HG03460 (cell line): ENCODE measurements around the gene MAP3K14.

Experiments used
- ATAC-seq: cut with Tn5 transposase; IDR thresholded peaks from one replicate; pipeline ENCODE4 v1.9.1; 2021; ENCODE audit not compliant: unreplicated experiment

The MAP3K14 gene

DNA sequence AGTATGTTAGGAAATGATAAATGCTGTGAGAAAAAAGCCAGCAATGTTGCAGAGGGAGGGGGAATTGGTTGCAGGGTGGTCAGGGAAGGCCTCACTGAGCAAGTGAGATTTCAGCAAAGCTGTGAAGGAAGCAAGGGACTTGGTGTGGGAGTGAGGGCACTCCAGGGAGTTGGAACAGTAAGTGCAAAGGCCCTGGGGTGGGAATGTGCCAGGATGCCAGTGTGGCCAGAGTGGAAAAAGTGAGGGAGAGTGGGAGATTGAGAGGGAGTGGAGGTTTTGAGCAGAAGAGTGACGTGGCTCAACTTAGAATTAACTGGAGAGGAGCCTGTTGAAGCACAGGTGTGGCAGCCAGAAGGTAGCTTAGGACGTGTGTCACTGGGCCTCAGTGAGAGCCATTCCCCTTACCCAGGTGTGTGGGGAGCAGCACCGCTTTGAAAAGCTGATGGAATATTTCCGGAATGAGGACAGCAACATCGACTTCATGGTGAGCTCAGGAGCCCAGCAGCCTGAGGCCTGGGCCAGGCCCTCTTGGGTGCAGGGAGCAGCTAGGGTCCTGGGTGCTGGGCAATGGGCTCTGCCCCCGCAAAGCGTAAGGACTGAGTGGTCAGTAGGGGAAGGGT, 78.6 kb downstream of the MAP3K14 start:
- ATAC-seq = no peak

DNA sequence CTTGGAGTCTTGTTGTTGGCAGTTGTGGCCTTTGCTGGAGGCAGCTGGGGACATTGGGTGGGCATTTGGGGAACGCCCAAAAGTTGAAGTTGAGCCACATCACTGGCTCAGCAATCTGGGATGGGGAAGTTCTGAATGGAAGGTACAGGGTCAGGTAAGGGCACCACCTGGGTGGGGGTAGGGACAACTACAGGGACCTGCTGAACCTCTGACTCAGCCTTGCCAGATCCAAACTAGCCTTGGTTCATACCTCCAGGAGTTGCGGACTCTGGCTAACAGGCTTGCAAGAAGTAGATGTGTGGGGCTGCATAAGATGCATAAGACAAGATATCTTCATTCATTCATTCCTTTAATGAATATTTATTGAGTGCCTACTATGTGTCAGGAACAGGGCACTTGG, 79.1 kb downstream of the MAP3K14 start:
- ATAC-seq = no peak

DNA sequence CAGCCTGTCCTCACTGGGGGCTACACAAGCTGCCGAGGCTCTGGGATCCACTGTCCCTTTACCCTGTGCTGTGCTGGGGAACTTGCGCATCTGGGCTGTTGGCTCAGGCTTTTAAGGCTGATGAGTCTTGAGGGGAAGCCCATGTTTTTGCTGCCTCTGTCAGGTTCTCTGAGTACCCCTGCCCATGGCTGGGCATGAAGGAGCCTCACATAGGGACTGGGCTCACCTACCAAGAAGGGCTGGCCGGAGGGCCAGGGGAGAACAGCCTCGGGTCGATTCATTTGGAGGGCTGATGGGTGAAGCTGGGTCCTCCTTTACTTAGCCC, 80.6 kb downstream of the MAP3K14 start:
- no peak for ATAC-seq

DNA sequence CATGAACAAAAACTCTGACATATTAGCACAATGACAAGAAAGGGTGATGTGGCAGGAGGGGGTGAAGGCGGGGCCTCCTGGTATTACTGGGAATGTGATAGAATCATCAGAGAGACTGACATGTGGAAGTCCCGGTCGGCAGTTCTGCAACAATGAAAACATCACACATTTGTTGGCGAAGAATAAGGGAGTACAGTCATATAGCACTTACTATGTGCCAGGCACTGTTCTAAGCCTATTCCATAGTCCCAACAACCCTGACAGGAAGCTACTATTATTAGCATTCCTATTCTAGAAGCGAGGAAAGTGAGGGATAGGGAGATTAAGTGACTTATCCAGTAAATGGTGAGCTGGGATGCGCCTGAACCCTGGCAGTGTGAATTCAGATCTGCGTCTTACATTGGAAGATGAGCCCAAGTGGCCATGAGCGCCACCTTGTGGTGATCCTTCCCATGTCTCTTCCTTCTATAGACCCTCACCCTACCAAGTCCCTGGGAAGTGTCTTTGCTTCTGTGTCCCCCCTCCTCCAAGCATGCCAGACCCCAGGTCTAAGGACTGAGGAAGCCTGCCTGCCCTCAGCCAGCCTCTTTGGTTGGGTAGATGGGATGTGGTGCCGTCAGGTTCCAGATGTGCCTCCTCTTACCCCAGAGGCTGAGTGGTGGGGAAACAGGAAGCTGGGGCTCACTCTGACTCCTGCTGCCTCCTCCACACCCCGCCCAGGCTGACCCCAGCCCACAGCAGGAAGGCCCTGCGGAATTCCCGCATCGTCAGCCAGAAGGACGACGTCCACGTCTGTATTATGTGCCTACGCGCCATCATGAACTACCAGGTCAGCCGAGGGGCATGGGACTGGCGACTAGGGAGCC, 81.2 kb downstream of the MAP3K14 start:
- no peak for ATAC-seq

DNA sequence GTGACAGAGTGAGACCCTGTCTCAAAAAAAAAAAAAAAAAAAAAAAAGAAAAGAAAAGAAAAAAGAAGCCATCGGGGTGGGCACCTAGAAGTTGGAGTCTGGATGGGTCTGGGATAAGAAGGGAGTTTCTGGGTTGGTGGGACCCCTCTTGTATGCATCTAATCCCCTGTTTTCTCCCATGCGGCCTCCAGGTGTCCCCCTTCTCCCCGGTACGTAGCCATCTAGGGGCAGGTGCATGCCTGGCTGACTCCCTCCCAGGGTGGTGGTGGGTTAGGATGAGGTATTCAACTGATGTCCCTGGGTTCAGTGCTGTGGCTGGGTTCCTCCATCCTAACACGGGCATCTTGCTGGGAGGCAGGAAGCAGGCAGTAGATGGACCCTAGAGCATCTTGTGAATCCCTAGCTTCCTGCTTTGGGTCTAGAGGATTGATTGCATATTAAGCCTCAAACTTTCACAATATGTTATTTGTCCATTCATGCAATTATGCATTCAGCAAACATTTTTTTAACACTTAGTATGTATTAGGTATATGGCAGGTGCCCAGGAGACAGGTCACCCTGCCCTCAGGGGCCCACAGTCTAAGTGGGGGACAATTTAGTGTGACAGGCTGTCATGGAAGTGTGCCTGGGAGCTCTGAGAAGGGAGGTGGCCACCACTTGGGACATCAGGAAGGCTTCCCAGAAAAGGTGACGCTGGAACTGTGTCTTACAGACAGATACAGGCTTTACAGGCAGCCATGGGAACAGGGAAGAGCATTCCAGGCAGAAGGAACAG, 82.0 kb downstream of the MAP3K14 start:
- no peak for ATAC-seq

DNA sequence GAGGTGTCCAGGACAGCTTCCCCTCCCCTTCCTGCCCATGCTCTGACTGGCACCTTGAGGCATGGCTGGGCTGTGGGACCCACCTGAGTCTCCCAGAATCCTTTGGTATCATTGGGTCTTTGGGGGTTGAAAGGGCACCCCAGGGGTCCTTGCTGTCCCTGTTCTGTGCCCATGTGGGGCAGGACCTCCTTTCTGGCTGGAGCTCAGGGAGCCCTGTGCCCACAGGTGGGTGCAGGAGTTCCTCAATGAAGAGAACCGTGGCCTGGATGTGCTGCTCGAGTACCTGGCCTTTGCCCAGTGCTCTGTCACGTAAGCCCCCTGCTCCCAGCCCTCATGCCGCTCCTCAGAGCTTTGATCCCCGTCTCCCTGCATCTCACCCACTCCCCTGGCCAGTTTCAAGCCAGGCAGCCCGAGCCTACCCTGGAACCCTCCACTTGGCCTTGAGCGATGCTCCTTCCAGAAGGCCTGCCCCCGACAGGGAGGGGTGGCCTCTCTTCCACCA, 83.3 kb downstream of the MAP3K14 start:
- no peak for ATAC-seq

DNA sequence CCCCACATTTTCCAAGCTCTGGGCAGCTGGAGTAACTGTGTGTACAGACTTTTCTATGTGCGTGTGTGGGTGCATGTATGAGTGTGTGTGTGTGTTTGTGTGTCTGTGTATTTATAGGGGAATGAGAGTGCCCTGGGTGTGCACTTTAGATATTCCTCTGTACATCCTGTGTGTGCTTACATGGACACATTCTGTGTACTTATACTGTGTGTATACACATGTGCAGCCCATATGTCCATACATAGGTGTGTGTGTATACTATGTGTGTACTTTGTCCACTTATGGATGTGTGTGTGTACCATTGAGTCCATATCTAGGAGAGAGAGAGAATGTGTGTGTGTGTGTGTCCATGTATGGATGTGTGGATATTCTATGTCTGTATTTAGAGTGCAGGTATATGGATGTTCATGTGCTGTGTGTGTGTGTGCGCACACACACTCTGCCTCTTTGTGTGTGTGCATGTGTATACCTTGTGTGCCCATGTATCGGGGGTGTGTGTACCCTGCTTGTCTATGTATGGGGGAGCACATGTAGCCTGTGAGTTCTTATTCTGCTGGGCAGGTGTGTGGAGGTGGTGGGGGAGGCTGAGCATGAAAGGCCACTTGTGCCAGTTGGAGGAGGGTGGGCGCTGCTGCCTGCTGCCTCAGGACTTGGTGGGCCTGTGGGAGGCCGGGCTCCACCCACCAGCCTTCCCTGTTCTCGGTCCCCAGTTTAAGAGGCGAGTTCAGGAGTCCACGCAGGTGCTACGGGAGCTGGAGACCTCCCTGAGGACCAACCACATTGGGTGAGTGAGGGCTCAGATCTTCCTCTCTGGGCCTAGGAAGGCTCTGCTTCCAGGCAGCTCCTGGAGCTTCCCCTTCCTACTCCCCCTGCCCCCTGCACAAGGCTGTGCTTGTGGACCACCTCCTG, 84.1 kb downstream of the MAP3K14 start:
- no peak for ATAC-seq

DNA sequence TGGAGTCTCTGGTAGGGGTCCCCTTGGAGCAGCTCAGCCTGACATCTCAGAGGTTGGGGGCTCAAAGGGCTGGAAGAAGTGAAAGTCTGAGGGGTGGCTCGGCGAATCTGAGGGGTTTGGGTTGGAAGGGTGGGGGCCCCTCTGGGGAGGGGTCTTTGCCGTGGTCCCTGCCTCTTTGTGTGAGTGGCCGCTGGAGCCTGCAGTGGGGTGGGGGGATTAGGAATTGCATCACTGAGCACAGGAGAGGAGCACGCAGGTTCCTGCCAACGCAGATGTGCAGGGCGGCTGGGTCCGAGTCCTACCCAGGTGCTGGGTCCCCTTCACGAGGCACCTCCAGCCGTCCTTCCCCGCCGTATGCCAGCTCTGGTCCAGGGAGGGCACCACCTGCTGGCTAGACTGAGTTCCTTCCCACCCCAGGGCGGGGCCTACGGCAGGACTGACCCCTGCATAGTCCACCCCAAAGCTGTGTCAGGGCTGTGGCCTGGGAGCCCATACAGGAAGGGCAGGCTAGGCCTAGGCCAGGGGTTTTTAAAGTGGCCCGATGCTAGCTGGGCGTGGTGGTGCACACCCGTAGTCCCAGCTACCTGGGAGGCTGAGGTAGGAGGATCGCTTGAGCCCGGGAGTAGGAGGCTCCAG, 85.2 kb downstream of the MAP3K14 start:
- no peak for ATAC-seq

DNA sequence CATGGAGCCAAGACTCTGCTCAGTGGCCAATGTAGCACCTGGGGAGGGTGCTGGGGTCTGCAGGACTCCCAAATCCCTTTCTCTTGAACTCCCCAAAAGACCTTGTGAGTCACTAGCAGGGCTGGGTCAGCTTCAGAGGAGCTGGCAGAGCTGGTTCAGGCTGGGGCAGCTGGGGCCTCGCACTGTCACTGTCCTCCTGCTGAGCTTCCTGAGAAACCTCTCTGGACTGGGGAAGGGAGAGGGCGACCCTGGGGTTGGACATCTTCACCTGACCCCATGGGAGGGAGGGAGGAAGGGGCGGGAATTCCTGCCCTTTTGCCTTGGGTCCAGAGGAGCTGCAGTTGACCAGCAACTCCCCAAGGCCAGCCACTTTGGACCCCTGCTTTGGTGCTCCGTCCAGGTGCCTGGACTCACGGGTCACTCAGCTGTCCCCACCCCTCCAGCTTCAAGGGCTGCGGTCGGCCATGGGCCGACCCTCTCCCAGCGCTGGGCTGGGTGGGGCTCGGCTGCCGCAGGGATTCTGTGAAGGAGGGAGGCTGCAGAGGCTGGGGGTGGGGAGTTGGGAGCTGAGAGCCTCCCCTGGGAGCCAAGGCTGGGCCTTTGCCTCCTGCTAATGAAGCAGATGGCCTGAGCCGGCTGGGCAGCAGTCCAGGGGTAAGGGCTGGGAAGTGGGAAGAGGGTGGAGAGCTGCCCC, 85.9 kb downstream of the MAP3K14 start:
- ATAC-seq = no peak

DNA sequence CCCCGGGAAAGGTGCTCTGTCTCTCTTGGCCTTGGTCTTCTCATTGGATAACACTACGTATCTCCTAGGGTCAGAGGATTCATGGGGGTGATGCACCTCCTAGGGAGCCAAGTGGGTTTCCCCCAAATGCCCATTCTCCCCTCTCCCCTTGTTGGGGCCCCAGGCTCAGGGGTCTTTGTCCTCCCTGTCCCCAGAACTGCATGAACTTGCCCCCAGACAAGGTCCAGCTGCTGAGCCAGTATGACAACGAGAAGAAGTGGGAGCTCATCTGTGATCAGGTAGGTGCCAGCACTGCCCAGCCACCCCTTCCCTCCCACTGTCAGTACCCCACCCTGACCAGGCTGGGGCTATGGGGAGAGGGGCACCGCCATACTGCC, 86.4 kb downstream of the MAP3K14 start:
- no peak for ATAC-seq

DNA sequence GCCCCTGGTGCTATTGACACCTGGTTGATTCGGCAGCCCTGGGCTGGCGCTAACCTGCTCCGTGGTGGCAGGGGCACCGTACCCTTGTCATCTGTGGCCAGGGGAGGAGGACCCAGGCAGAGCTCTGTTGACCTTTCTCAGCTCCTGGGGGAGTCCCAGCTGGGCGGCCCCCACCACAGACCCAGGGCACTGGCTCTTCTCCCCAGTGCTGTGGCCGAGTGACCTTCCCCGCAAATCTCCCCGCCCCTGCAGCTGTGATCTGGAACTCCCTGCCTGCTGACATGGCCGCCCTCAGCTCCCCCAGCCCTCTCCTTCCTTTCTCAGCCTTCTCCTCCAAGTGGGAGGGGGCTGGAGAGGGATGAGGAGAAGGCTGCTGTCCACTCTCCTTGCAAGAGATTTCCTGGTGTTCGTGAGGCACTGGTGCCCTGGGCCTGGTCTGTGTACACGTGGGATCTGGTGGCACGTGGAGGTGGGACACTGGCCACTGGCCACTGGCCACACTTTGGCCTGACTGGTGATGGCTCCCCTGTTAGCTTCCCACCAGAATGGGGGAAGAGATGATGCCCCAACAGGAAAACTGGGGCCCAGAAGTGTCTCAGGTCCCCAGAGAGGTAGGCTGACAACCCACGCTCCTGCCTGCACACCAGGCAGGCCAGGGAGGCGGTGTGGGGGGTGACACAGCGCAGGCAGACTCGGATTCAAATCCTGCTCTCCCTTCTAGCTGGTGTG, 87.0 kb downstream of the MAP3K14 start:
- no peak for ATAC-seq

DNA sequence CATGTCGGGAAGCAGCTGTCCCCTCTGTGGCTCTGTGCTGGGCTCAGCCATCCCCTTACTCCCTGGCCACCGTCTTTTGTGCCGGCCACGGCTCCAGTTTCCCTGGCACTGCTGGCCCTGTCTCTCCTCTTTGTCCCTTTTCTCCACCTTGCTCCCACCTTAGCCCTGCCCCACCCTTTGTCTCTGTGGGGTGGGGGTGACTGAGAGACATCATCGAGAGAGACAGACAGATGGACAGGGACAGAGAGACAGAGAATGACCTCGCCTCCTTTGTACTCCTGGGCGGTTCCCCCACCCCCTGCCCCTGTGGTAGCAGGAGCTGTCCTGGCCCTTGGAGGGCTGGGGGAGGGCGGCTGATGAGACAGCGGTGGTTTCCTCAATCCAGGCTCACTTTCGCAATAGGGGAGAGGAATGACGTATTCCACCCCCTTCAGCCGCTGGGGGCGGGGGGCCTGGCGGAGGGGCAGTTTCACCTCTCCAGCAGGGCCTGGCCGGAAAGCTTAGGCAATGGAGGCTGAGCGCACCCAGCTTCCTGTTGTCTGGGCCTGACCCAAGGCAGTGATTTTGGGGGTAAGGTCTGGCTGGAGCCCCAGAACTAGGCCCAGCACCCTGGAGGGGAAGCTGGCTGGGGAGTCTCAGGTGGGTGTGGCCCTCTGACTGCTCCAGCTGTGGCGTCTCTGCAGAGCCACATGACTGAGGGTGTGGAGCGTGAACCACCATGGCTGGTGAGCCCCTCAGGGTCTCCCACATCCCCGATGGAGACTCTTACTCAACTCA, 87.9 kb downstream of the MAP3K14 start:
- no peak for ATAC-seq

DNA sequence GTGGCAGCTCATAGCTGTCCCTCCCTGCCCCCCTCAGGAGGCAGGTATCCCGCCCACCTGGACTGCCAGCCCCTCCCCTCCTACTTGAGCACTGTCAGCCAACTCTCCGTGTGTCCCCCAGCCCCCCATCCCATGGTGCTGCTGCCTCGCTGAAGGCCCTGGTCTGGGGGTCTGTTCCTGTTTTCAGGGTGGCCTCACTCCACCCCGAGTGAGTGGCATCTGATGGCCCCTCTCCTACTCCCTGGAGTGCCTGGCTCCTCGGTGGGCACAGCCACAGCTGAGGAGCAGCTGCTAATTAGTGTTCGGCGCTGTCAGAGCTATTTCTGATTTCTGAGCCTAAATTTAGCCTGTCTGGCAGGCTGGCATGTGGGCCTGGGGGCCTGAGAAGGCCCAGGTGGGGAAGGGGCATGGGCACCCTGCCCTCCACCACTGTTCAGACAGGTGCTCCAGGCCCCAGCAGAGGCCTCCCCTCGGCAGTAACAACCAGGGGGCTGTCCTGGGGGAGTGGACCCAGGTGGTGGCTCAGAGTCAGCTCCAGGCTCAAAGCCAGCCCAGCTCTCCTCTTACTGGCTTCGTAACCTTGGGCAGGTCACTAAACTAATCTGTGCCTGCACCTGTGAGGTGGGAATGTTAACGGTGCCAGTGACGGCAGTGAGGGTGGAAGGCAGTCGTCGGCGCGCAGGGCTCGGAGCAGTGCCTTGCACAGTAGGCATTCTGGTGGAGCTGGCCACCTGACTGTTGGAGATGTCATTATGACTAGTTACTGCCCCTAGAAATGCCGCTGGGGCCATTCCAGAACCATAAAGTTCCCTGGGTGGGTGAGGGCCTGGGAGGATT, 88.7 kb downstream of the MAP3K14 start:
- ATAC-seq = no peak

DNA sequence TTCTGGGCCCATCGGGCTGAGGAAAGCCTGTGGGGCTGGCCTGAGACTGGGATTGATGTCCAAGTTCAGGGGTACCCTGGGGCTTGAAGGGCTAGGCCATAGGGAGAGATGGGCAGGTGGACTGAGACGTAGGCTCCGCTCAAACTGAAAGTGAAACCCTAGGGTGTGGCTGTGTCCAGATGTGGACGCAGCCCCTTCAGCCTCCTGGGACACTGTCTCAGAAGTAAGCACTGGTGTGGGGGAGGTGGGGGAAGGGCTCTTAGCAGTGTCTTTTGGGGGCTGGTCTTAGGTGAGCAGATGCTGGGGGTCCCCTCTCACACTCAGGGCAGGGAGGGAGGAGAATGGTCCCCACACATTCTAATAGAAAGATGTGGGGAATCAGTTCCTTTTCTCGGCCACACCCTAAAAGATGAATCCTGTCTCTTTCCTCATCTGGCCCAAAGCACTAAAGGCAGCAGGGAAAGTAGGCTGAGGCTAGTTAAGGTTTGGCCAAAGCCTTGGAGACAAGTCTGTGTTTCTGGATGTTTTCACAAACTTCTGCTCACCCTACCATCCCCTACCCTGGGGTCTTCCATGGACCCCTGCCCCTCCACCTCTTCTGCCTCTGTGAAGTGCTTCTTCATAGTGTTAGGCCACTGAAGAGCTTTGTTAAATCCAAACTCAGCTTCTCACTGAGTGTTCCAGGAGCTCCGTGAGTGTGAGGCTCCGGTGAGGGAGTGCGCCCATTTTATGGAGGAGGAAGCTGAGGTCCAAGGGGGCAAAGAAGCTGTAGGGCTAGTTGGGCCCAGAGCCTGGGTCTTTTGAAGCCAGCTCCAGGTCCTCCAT, 89.5 kb downstream of the MAP3K14 start:
- ATAC-seq = no peak

DNA sequence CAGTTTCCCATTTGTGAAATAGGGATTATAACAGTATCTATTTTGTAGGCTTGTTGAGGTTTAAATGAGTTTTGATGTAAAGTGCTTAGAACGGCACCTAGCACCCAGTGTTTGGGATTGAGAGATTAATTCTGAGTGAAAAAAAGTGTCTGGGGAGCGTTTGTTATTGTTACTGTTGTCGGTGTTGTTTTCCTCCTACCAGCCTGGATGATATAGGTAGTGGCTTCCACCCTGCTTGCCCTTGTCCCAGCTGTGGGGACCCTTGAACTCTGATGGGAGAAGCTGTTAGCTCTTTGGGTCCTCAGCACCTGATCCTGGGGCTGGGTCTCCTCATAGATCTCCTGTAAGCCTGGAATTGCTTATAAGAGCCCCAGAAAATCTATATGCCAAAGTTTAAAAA, 90.2 kb downstream of the MAP3K14 start:
- no peak for ATAC-seq

DNA sequence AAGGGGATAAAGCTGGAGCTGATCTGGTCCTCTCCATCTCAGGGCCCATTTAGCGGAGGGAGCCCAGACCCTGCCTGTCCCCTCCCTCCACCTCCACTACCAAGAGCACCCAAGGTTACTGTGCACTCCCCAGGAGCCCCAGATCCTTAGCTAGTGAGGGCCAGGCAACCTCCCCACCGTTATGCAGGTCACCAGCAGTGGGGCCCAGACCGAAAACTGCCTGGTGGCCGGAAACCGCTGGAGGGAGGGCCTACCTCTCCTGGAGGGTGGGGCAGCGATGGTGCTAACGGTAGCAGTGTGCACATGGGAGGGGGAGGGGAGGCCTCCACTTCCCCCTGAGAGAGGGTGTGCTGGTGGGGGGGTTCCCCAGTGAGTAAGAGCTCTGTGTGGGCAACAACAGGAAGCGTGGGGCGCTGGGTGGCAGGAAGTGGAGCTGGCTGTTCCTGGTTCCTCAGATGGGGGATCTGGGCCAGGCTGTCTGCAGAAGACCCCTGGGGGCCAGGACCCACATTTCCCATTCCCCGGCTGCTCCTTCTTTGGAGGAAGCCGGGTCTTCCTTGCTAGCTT, 90.8 kb downstream of the MAP3K14 start:
- ATAC-seq = peak; percentile 36
